Liver (tissue), 9 donors: ENCODE results near the gene FIS1. TPM values are rescaled to one million over a fixed set of nuclear protein-coding genes. Genes with fewer than 3 reads are reported as not detected.
"Not testable (repeated sequence)": the region's sequence is repeated elsewhere in the genome, so short reads cannot be mapped to it uniquely, and the experiment has no call there.

ENCODE experiments used
- DNase-seq: peaks from one replicate; pipeline ENCODE4 v3.0.0-alpha.2; 2017; ENCODE audit warnings: low spot score
- H3K27ac ChIP-seq, 2 donors: one replicate each; pipeline ENCODE4 v1.7.0; 2013; ENCODE audit warnings: inconsistent platforms in 2 of 2, low read length in 2 of 2, control low read depth in 1 of 2, low read depth in 1 of 2, mild to moderate bottlenecking in 1 of 2
- H3K27me3 ChIP-seq, 4 donors: one replicate each; pipeline versions ENCODE4 v1.6.1 to v1.7.0; 2013; ENCODE audit warnings: low read length in 3 of 4, inconsistent platforms in 1 of 4, mild to moderate bottlenecking in 1 of 4, moderate library complexity in 1 of 4; ENCODE audit not compliant: control insufficient read depth in 4 of 4, insufficient read depth in 4 of 4
- H3K36me3 ChIP-seq, 4 donors: one replicate each; pipeline versions ENCODE4 v1.6.1 to v1.7.0; 2013; ENCODE audit warnings: low read length in 3 of 4, mild to moderate bottlenecking in 3 of 4, low read depth in 1 of 4, moderate library complexity in 1 of 4; ENCODE audit not compliant: control insufficient read depth in 4 of 4, insufficient read depth in 3 of 4
- H3K4me1 ChIP-seq, 4 donors: one replicate each; pipeline versions ENCODE4 v1.6.1 to v1.7.0; 2013; ENCODE audit warnings: low read length in 3 of 4, mild to moderate bottlenecking in 3 of 4, moderate library complexity in 1 of 4; ENCODE audit not compliant: control insufficient read depth in 4 of 4, insufficient read depth in 4 of 4
- H3K4me3 ChIP-seq, 3 donors: one replicate each; pipeline versions ENCODE4 v1.6.1 to v1.7.0; 2013; ENCODE audit warnings: low read length in 3 of 3, control low read depth in 1 of 3, low read depth in 1 of 3, mild to moderate bottlenecking in 1 of 3
- H3K9ac ChIP-seq, 2 donors: one replicate each; pipeline ENCODE4 v1.7.0; 2013; ENCODE audit warnings: low read length in 2 of 2, mild to moderate bottlenecking in 2 of 2, moderate library complexity in 2 of 2, control low read depth in 1 of 2, low read depth in 1 of 2
- H3K9me3 ChIP-seq, 4 donors: one replicate each; pipeline versions ENCODE4 v1.6.1 to v1.7.0; 2013; ENCODE audit warnings: low read length in 3 of 4; ENCODE audit not compliant: control insufficient read depth in 4 of 4
- EGR1 ChIP-seq, 2 donors: IDR thresholded peaks; 2 replicates each; pipeline ENCODE4 v1.6.1; 2016 to 2018; ENCODE audit warnings: antibody characterized with exemption in 2 of 2, low read depth in 2 of 2
- FOXA1 ChIP-seq: IDR thresholded peaks from 2 replicates; pipeline ENCODE4 v1.6.1; 2016; ENCODE audit warnings: antibody characterized with exemption
- FOXA2 ChIP-seq: IDR thresholded peaks from 2 replicates; pipeline ENCODE4 v1.6.1; 2016; ENCODE audit warnings: antibody characterized with exemption
- GABPA ChIP-seq, 2 donors: IDR thresholded peaks in 1 of 2; conservative IDR thresholded peaks in 1 of 2; 2 replicates each; pipeline ENCODE4 v1.6.1; 2016; ENCODE audit warnings: antibody characterized with exemption in 2 of 2, mild to moderate bottlenecking in 1 of 2, moderate library complexity in 1 of 2
- HNF4A ChIP-seq, 2 donors: conservative IDR thresholded peaks; 2 replicates each; pipeline ENCODE4 v1.6.1; 2016; ENCODE audit warnings: antibody characterized with exemption in 2 of 2, mild to moderate bottlenecking in 2 of 2
- HNF4G ChIP-seq: IDR thresholded peaks from 2 replicates; pipeline ENCODE4 v1.6.1; 2016; ENCODE audit warnings: antibody characterized with exemption
- JUND ChIP-seq, 2 donors: IDR thresholded peaks; 2 replicates each; pipeline ENCODE4 v1.6.1; 2016; ENCODE audit warnings: antibody characterized with exemption in 2 of 2
- RXRA ChIP-seq, 2 donors: IDR thresholded peaks; 2 replicates each; pipeline ENCODE4 v1.6.1; 2017 to 2018; ENCODE audit warnings: antibody characterized with exemption in 2 of 2, mild to moderate bottlenecking in 1 of 2
- SP1 ChIP-seq: IDR thresholded peaks from 2 replicates; pipeline ENCODE4 v1.6.1; 2018; ENCODE audit warnings: antibody characterized with exemption, mild to moderate bottlenecking
- TAF1 ChIP-seq: conservative IDR thresholded peaks from 2 replicates; pipeline ENCODE4 v1.6.1; 2016; ENCODE audit warnings: antibody characterized with exemption, mild to moderate bottlenecking
- YY1 ChIP-seq: IDR thresholded peaks from 2 replicates; pipeline ENCODE4 v1.6.1; 2016; ENCODE audit warnings: antibody characterized with exemption, mild to moderate bottlenecking
- WGBS: extraction: QIAGEN DNeasy Blood & Tissue Kit; methylation state at CpG from one replicate; pipeline ENCODE4 v1.1.7; 2013; 5-methylcytosine and 5-hydroxymethylcytosine counted together
- polyA plus RNA-seq, 2 donors: library from polyadenylated mRNA; stranded (reverse) in 1 of 2; unstranded in 1 of 2; fragments of 200-250 nt in 1 of 2; fragments of >200 nt in 1 of 2; fragmentation: Nextera tagmentation in 1 of 2; extraction: Ambion mirVana in 1 of 2; gene quantifications; one replicate each; pipeline versions ENCODE4 v1.2.1 to v1.2.3, GENCODE V29; 2013 to 2015
- total RNA-seq, 2 donors: library from RNA; depleted of rRNA; stranded (reverse); fragments of >200 nt; gene quantifications; one replicate each; pipeline ENCODE4 v1.2.3, GENCODE V29; 2014
- TF ChIP-seq, protein P1 (sequence below): IDR thresholded peaks from 2 replicates; pipeline ENCODE4 v1.6.1; 2016; ENCODE audit warnings: antibody characterized with exemption
- TF ChIP-seq, protein P2 (sequence below): IDR thresholded peaks from 2 replicates; pipeline ENCODE4 v1.6.1; 2016; ENCODE audit warnings: antibody characterized with exemption, mild to moderate bottlenecking
- TF ChIP-seq, protein P3 (sequence below): fragments of 150-350 bp; IDR thresholded peaks from 2 replicates; pipeline ENCODE4 v1.5.1; 2017; ENCODE audit warnings: improper control_type of control experiment, low read depth, low read length; ENCODE audit not compliant: missing input control
- TF ChIP-seq, protein P4 (sequence below): IDR thresholded peaks from 2 replicates; pipeline ENCODE4 v1.6.1; 2016; ENCODE audit warnings: antibody characterized with exemption
- donor health status: healthy.
- donor health status: healthy.
- donor health status: healthy.
- donor health status: healthy.
- donor health status: healthy.

The FIS1 gene
- total and polyA plus RNA-seq, 4 donors: 112 to 192 (median 155) TPM

DNA sequence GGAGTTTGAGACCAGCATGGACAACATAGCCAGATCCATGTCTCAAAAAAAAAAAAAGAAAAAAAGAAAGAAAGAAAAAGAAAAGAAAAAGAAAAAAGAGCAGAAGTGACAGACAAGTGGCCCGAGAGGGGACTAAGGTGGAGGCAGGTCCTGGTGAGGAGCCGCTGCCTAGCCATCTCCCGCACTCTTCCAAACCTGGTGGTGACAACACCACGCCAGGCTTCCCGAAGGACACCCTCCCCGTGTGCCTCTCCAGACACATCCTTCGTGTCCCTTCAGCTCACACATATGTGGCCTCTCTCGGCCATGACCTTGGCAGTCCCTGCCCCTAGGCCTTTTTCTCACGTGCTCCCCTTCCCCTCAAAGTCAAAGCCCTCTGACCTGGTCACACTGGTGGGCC, 40.3 kb upstream of the FIS1 start:
- Histone ChIP-seq H3K9me3 (no peaks in the 10 kb centered on the region), H3K4me3 (no peak overlapping the region), H3K36me3 (peaks cover 0 to 6% (median 2%) of the 10 kb centered on the region in 4 donors), H3K27ac (peak overlapping the region in 1 of 2 donors; percentile 31), H3K4me1 (peaks cover 3 to 42% (median 27%) of the 10 kb centered on the region in 4 donors), H3K27me3 (no peaks in the 10 kb centered on the region), H3K9ac (no peak overlapping the region)
- WGBS: 66% methylated on average over 9 of the region's 9 CpGs
- no peak for DNase-seq
- TF ChIP-seq, protein P1, sequence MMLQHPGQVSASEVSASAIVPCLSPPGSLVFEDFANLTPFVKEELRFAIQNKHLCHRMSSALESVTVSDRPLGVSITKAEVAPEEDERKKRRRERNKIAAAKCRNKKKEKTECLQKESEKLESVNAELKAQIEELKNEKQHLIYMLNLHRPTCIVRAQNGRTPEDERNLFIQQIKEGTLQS: no peak
- no peak for TF ChIP-seq FOXA2
- TF ChIP-seq, protein P2, sequence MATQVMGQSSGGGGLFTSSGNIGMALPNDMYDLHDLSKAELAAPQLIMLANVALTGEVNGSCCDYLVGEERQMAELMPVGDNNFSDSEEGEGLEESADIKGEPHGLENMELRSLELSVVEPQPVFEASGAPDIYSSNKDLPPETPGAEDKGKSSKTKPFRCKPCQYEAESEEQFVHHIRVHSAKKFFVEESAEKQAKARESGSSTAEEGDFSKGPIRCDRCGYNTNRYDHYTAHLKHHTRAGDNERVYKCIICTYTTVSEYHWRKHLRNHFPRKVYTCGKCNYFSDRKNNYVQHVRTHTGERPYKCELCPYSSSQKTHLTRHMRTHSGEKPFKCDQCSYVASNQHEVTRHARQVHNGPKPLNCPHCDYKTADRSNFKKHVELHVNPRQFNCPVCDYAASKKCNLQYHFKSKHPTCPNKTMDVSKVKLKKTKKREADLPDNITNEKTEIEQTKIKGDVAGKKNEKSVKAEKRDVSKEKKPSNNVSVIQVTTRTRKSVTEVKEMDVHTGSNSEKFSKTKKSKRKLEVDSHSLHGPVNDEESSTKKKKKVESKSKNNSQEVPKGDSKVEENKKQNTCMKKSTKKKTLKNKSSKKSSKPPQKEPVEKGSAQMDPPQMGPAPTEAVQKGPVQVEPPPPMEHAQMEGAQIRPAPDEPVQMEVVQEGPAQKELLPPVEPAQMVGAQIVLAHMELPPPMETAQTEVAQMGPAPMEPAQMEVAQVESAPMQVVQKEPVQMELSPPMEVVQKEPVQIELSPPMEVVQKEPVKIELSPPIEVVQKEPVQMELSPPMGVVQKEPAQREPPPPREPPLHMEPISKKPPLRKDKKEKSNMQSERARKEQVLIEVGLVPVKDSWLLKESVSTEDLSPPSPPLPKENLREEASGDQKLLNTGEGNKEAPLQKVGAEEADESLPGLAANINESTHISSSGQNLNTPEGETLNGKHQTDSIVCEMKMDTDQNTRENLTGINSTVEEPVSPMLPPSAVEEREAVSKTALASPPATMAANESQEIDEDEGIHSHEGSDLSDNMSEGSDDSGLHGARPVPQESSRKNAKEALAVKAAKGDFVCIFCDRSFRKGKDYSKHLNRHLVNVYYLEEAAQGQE: no peak
- TF ChIP-seq TAF1: no peak
- TF ChIP-seq GABPA (IDR thresholded peaks at IDR 0.05 in 1 of 2, conservative IDR thresholded peaks at IDR 0.05 in 1 of 2): no peak
- no peak for TF ChIP-seq HNF4G
- TF ChIP-seq FOXA1: no peak
- TF ChIP-seq HNF4A (conservative IDR thresholded peaks at IDR 0.05): no peak
- TF ChIP-seq JUND (IDR thresholded peaks at IDR 0.05): no peak
- TF ChIP-seq SP1: no peak

DNA sequence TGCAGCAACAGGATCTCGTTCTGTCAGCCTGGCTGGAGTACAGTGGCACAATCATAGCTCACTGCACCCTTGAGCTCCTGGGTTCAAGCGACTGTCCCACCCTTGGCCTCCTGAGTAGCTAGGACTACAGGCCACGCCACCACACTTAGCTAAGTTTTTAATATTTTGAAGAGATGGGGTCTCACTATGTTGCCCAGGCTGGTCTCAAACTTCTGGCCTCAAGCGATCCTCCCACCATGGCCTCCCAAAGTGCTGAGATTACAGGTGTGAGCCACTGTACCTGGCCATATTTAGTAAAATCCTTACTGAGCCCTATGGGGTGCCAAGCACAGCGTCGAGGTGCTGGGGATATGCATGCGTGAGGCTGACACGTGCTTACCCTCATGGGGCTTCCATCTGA, 36.0 kb upstream of the FIS1 start:
- DNase-seq, H3K9ac ChIP-seq, H3K4me3 ChIP-seq, H3K27ac ChIP-seq, H3K27me3 ChIP-seq, H3K9me3 ChIP-seq: not testable (repeated sequence)
- 94% methylated on average over 8 of the region's 8 CpGs for WGBS
- Histone ChIP-seq H3K36me3 (peaks cover 2 to 18% (median 12%) of the 10 kb centered on the region in 4 donors), H3K4me1 (peaks cover 0 to 14% (median 8%) of the 10 kb centered on the region in 4 donors)

DNA sequence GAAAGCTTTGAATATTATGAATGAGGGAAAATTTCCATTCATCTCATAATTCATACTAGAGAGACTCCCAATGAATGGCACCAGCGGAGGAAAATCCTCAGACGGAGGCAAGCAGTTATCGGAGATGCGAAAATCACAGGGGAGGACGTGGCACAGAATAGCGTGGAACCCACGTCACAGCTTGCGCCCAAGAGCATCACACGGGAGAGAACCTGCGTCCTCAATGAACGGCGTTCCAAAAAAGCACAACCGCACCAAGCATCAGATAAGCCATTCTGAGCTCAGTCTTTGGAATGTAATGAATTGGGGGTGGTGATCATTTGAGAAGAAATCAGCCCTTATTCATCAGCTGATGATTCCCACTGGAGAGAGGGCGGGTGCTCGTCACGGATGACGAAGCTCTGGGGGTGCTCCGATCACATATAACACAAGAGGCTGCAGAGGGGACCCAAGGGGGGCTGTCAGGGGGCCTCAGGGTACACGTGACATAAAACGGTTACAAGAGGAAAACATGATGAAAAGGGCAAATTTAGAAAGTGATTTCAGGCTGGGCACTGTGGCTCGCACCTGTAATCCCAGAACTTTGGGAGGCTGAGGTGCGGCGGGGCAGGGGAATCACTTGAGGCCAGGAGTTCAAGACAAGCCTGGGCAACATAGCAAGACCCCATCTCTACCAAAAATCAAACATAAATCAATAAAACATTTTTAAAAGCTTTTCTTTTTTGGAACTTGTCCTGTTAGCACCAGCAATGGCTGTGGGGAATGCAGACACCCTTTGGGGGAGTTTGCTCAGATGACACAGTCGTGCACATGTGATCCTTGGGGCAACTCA, 33.8 kb upstream of the FIS1 start:
- H3K4me3 ChIP-seq: no peak overlapping the region
- no peaks in the 10 kb centered on the region for H3K27me3 ChIP-seq
- peaks cover 1 to 22% (median 13%) of the 10 kb centered on the region in 4 donors for H3K36me3 ChIP-seq
- no peak overlapping the region for H3K9ac ChIP-seq
- TF ChIP-seq EGR1 (IDR thresholded peaks at IDR 0.05; ENCODE audit: low read depth in 2 of 2) (no peak), YY1 (no peak), HNF4G (no peak), RXRA (IDR thresholded peaks at IDR 0.05) (no peak), TAF1 (no peak)
- TF ChIP-seq, protein P3, sequence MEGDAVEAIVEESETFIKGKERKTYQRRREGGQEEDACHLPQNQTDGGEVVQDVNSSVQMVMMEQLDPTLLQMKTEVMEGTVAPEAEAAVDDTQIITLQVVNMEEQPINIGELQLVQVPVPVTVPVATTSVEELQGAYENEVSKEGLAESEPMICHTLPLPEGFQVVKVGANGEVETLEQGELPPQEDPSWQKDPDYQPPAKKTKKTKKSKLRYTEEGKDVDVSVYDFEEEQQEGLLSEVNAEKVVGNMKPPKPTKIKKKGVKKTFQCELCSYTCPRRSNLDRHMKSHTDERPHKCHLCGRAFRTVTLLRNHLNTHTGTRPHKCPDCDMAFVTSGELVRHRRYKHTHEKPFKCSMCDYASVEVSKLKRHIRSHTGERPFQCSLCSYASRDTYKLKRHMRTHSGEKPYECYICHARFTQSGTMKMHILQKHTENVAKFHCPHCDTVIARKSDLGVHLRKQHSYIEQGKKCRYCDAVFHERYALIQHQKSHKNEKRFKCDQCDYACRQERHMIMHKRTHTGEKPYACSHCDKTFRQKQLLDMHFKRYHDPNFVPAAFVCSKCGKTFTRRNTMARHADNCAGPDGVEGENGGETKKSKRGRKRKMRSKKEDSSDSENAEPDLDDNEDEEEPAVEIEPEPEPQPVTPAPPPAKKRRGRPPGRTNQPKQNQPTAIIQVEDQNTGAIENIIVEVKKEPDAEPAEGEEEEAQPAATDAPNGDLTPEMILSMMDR: no peak
- TF ChIP-seq, protein P4, sequence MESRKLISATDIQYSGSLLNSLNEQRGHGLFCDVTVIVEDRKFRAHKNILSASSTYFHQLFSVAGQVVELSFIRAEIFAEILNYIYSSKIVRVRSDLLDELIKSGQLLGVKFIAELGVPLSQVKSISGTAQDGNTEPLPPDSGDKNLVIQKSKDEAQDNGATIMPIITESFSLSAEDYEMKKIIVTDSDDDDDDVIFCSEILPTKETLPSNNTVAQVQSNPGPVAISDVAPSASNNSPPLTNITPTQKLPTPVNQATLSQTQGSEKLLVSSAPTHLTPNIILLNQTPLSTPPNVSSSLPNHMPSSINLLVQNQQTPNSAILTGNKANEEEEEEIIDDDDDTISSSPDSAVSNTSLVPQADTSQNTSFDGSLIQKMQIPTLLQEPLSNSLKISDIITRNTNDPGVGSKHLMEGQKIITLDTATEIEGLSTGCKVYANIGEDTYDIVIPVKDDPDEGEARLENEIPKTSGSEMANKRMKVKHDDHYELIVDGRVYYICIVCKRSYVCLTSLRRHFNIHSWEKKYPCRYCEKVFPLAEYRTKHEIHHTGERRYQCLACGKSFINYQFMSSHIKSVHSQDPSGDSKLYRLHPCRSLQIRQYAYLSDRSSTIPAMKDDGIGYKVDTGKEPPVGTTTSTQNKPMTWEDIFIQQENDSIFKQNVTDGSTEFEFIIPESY: no peak
- no peak overlapping the region for H3K27ac ChIP-seq
- peaks cover 0 to 7% (median 5%) of the 10 kb centered on the region in 4 donors for H3K4me1 ChIP-seq
- no peaks in the 10 kb centered on the region for H3K9me3 ChIP-seq
- DNase-seq: no peak
- WGBS: 93% methylated on average over 24 of the region's 24 CpGs
